ENCODE measurements around the gene MSL1. TPM values are rescaled to one million over a fixed set of nuclear protein-coding genes. Genes with fewer than 3 reads are reported as not detected.

MSL1 gene
- total RNA-seq, 4 donors from 2014 or later = 86.3 to 207 (median 117) TPM

DNA sequence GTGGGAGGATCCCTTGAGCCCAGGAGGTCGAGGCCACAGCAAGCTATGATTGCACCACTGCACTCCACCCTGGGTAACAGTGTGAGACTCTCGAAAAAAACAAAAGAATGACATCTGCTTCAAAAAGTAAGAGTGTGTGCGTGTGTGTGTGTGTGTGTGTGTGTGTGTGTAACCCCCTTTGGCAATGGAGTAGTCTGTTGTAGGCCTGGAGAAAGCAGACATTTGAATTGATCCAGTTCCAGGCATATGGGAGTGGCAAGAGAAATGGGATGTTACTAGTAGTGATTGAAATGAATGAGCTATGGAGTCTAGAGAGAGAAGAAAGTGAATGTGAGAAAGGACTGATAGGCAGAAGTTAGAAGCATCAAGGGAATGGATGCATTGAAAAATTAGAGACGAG, 28.5 kb downstream of the MSL1 start:
- no peaks in the 10 kb centered on the region for H3K27me3 ChIP-seq

DNA sequence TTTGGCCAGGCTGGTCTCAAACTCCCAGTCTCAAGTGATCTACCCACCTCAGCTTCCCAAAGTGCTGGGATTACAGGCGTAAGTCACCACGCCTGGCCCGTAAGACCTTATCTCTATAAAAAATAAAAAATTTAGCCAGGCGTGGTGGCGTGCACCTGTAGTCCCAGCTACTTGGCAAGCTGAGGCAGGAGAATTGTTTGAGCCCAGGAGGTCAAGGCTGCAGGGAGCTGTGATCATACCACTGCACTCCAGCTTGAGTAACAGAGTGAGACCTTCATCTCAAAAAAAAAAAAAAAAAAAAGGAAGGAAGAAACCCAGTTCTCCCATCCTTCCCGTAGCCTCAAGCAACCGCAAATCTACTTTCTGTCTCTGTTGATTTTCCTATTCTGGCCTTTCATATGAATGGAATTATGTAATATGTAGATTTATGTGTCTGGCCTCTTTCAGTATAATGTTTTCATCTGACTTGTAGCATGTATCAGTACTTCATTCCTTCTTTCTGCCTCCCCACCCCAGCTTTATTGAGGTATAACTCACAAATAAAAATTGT, 29.7 kb downstream of the MSL1 start:
- DNase-seq = no peak
- Histone ChIP-seq H3K36me3 (peaks cover 0 to 91% (median 0%) of the 10 kb centered on the region in 3 donors), H3K4me1 (peaks cover 0 to 5% (median 0%) of the 10 kb centered on the region in 4 donors), H3K27me3 (no peaks in the 10 kb centered on the region), H3K27ac (no peak overlapping the region), H3K4me3 (no peak overlapping the region), H3K9me3 (no peaks in the 10 kb centered on the region)
- TF ChIP-seq, protein P1, sequence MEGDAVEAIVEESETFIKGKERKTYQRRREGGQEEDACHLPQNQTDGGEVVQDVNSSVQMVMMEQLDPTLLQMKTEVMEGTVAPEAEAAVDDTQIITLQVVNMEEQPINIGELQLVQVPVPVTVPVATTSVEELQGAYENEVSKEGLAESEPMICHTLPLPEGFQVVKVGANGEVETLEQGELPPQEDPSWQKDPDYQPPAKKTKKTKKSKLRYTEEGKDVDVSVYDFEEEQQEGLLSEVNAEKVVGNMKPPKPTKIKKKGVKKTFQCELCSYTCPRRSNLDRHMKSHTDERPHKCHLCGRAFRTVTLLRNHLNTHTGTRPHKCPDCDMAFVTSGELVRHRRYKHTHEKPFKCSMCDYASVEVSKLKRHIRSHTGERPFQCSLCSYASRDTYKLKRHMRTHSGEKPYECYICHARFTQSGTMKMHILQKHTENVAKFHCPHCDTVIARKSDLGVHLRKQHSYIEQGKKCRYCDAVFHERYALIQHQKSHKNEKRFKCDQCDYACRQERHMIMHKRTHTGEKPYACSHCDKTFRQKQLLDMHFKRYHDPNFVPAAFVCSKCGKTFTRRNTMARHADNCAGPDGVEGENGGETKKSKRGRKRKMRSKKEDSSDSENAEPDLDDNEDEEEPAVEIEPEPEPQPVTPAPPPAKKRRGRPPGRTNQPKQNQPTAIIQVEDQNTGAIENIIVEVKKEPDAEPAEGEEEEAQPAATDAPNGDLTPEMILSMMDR (IDR thresholded peaks at IDR 0.05) = no peak

More for the DNA sequence above, 28.5 kb downstream of the MSL1 start:
- H3K4me1 ChIP-seq = peaks cover 0 to 5% (median 0%) of the 10 kb centered on the region in 4 donors
- DNase-seq = no peak
- TF ChIP-seq, protein P1 (IDR thresholded peaks at IDR 0.05) = no peak
- TF ChIP-seq POLR2A (IDR thresholded peaks at IDR 0.05) = no peak
- no peaks in the 10 kb centered on the region for H3K9me3 ChIP-seq
- H3K27ac ChIP-seq = no peak overlapping the region
- H3K36me3 ChIP-seq = peaks cover 0 to 93% (median 0%) of the 10 kb centered on the region in 3 donors
- H3K4me3 ChIP-seq = no peak overlapping the region

GRCh38 chr17:40153603-40154236, 31.9 kb downstream of the MSL1 start:
- no peak for TF ChIP-seq POLR2A (IDR thresholded peaks at IDR 0.05)
- TF ChIP-seq, protein P1 (IDR thresholded peaks at IDR 0.05) = no peak
- Histone ChIP-seq H3K27ac (no peak overlapping the region), H3K4me1 (peaks cover 0 to 11% (median 0%) of the 10 kb centered on the region in 4 donors), H3K4me3 (no peak overlapping the region), H3K36me3 (peaks cover 0 to 68% (median 0%) of the 10 kb centered on the region in 3 donors), H3K27me3 (no peaks in the 10 kb centered on the region), H3K9me3 (no peaks in the 10 kb centered on the region)
- DNase-seq = no peak

DNA sequence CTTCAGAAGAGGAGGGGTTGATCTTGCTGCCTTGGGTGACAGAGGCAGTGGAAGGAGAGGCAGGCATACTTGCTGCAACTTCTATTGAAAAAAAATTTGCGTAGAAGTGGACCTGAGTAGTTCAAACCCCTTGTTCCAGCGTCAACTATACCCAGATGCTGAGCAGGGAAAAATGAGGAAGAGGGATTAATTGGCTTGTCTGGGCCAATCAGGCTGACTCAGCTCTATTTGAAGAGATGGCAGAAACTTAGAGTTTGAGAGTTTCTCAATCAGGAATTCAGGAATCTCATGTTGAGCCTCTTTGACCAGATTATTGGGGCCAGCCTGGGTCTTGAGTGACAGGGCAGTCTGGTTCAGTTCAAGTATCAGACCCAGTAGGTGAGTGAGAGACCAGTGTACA, 36.2 kb downstream of the MSL1 start:
- no peak for DNase-seq
- peaks cover 0 to 44% (median 0%) of the 10 kb centered on the region in 3 donors for H3K36me3 ChIP-seq
- H3K27me3 ChIP-seq = no peaks in the 10 kb centered on the region
- H3K4me1 ChIP-seq = peaks cover 0 to 6% (median 0%) of the 10 kb centered on the region in 4 donors
- no peak for TF ChIP-seq POLR2A (IDR thresholded peaks at IDR 0.05)
- no peak overlapping the region for H3K4me3 ChIP-seq
- H3K27ac ChIP-seq = no peak overlapping the region
- H3K9me3 ChIP-seq = no peaks in the 10 kb centered on the region

- TF ChIP-seq, protein P1 (IDR thresholded peaks at IDR 0.05) = no peak
- TF ChIP-seq POLR2A (IDR thresholded peaks at IDR 0.05) = no peak
- Histone ChIP-seq H3K9me3 (no peaks in the 10 kb centered on the region), H3K27me3 (no peaks in the 10 kb centered on the region), H3K27ac (no peak overlapping the region), H3K36me3 (peaks cover 0 to 44% (median 0%) of the 10 kb centered on the region in 3 donors), H3K4me1 (peaks cover 0 to 6% (median 0%) of the 10 kb centered on the region in 4 donors), H3K4me3 (no peak overlapping the region)
- DNase-seq = no peak
These were observed 36.8 kb downstream of the MSL1 start for GRCh38 chr17:40158438-40159013.

DNA sequence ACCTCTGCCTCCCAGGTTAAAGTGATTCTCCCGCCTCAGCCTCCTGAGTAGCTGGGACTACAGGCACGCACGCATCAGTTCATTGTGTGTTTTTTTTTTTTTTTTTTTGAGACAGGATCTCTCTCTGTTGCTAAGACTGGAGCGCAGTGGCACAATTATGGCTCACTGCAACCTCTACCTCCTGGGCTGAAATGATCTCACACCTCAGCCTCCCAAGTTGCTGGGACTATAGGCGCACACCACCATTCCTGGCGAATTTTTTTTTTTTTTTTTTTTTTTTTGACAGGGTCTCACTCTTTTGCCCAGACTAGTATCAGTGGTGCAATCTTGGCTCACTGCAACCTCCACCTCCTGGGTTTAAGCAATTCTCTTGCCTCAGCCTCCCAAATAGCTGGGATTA, 37.7 kb downstream of the MSL1 start:
- Histone ChIP-seq H3K4me1 (peaks cover 0 to 6% (median 0%) of the 10 kb centered on the region in 4 donors), H3K9me3 (no peaks in the 10 kb centered on the region), H3K27ac (no peak overlapping the region), H3K27me3 (no peaks in the 10 kb centered on the region), H3K36me3 (peaks cover 0 to 48% (median 0%) of the 10 kb centered on the region in 3 donors), H3K4me3 (no peak overlapping the region)
- no peak for DNase-seq
- TF ChIP-seq, protein P1 (IDR thresholded peaks at IDR 0.05) = no peak
- no peak for TF ChIP-seq POLR2A (IDR thresholded peaks at IDR 0.05)

Measured in Peyer's patch (tissue), 4 donors.